HG03354 (cell line): ENCODE results near the gene TMEM150A.
"Not testable (repeated sequence)": the region's sequence is repeated elsewhere in the genome, so short reads cannot be mapped to it uniquely, and the experiment has no call there.

Experiments
- ATAC-seq: cut with Tn5 transposase; IDR thresholded peaks from one replicate; pipeline ENCODE4 v1.9.1; 2021; ENCODE audit warnings: mild to moderate bottlenecking; ENCODE audit not compliant: unreplicated experiment, poor library complexity, severe bottlenecking

The TMEM150A gene

GRCh38 chr2:85602476-85603234 is at the start of gene TMEM150A:
TSS of gene TMEM150A (minus strand) at chr2:85602698. CDS start at chr2:85601948, 750 bp downstream.
- peak; percentile 97 for ATAC-seq

GRCh38 chr2:85652056-85652455 is 49.6 kb upstream of the TMEM150A start:
- ATAC-seq, result no peak

GRCh38 chr2:85651097-85651496 is 48.6 kb upstream of the TMEM150A start:
- no peak for ATAC-seq

- no peak for ATAC-seq
These were observed 48.0 kb upstream of the TMEM150A start for GRCh38 chr2:85650456-85650855.

GRCh38 chr2:85649201-85650190 is 47.0 kb upstream of the TMEM150A start:
- ATAC-seq, result no peak

GRCh38 chr2:85648619-85649018 is 46.1 kb upstream of the TMEM150A start:
- no peak for ATAC-seq

GRCh38 chr2:85647823-85648526 is 45.5 kb upstream of the TMEM150A start:
- peak; percentile 58 for ATAC-seq

- ATAC-seq, result no peak
These were observed 43.7 kb upstream of the TMEM150A start for GRCh38 chr2:85646166-85646565.

- ATAC-seq, result no peak
These were observed 42.4 kb upstream of the TMEM150A start for GRCh38 chr2:85644909-85645308.

GRCh38 chr2:85642725-85643124 is 40.2 kb upstream of the TMEM150A start:
- ATAC-seq, result peak; percentile 64

GRCh38 chr2:85635636-85636035 is 33.1 kb upstream of the TMEM150A start:
- no peak for ATAC-seq

GRCh38 chr2:85635011-85635410 is 32.5 kb upstream of the TMEM150A start:
- ATAC-seq, result no peak

GRCh38 chr2:85631316-85631715 is 28.8 kb upstream of the TMEM150A start:
- ATAC-seq, result no peak

- ATAC-seq, result no peak
These were observed 26.2 kb upstream of the TMEM150A start for GRCh38 chr2:85628658-85629057.

- no peak for ATAC-seq
These were observed 21.5 kb upstream of the TMEM150A start for GRCh38 chr2:85623991-85624390.

- no peak for ATAC-seq
These were observed 18.8 kb upstream of the TMEM150A start for GRCh38 chr2:85621338-85621737.

- no peak for ATAC-seq
These were observed 17.1 kb upstream of the TMEM150A start for GRCh38 chr2:85619617-85620016.

GRCh38 chr2:85617723-85618122 is 15.2 kb upstream of the TMEM150A start:
- ATAC-seq, result not testable (repeated sequence)

GRCh38 chr2:85615413-85615728 is 12.9 kb upstream of the TMEM150A start:
- ATAC-seq, result no peak

- ATAC-seq, result not testable (repeated sequence)
These were observed 12.3 kb upstream of the TMEM150A start for GRCh38 chr2:85614757-85615156.
